GM19467 (cell line): Measurements from ENCODE around the gene SEPSECS.
"Not testable (repeated sequence)": the region's sequence is repeated elsewhere in the genome, so short reads cannot be mapped to it uniquely, and the experiment has no call there.

Experiments used
- ATAC-seq: cut with Tn5 transposase; IDR thresholded peaks from one replicate; pipeline ENCODE4 v1.9.1; 2021; ENCODE audit warnings: mild to moderate bottlenecking, moderate library complexity; ENCODE audit not compliant: unreplicated experiment

The SEPSECS gene

DNA sequence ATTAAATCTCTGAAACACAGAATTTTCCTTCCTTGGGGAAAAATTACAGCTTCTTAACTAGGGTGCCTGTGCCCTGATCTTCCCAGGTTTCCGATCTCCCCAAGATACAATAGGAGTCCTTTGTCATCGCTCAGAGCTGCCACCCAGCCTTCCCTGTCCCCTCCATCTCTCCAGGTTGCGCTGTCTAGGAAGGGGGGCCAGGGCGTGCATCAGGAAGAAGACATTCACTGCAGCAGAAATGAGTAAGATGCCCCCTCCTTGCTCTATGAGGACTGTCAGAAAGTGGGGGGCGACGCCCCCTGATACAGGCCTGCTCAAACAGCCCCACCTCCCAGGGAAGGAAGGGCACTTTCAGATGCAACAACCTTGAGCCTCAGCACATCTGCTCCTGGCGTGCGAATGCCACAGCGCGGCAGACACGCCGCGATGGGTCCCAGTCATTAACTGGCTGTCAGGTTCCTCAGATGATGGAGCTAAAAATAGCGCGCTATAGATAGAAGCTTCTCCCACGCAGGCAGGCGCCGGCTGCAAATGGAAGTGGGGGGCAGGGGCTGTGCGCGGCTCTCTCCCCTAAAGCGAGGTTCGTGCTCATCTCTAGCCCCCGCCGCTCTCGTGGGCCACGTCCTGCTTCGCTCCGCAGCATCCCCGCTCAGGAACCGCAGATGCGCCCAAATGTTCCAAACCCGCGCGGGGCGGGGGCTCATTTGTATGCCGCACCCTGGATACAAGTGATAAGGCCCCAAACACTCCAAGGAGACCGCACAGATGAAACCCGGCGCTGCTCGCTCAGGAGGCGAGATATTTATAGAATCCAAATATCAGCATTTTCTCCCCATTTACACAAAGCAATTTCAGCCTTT lies 71.9 kb downstream of the SEPSECS start:
- no peak for ATAC-seq

DNA sequence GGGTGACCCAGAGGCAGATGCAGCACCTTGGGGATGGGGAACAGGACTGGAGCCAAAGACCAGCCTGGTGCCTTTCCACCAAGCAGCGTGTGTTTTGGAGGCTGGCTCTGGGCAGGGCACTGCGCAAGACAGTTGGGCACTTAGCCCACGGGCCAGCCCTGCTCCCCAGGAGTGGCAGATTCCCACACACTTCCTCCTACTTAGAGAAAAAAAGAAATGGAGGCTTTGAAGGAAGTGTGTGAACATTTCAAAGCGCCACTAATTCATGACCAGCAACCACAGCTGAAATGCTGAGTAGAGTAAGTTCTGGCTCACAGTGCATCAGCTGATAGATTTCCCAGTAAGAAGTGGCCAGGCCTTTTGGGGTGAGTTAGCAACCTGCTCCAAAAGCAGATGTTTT lies 74.6 kb downstream of the SEPSECS start:
- no peak for ATAC-seq

DNA sequence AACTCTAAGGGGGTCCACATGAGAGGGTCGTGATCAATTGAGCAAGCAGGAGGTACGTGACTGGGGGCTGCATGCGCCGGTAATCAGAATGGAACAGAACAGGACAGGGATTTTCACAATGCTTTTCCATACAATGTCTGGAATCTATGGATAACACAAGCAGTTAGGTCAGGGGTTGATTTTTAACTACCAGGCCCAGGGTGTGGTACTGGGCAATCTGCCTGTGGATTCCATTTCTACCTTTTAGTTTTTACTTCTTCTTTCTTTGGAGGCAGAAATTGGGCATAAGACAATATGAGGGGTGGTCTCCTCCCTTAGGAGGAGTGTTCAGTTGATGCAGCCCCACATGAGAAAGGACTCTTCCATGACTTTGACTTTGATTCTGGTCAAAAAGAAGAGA lies 76.8 kb downstream of the SEPSECS start:
- ATAC-seq: not testable (repeated sequence)

DNA sequence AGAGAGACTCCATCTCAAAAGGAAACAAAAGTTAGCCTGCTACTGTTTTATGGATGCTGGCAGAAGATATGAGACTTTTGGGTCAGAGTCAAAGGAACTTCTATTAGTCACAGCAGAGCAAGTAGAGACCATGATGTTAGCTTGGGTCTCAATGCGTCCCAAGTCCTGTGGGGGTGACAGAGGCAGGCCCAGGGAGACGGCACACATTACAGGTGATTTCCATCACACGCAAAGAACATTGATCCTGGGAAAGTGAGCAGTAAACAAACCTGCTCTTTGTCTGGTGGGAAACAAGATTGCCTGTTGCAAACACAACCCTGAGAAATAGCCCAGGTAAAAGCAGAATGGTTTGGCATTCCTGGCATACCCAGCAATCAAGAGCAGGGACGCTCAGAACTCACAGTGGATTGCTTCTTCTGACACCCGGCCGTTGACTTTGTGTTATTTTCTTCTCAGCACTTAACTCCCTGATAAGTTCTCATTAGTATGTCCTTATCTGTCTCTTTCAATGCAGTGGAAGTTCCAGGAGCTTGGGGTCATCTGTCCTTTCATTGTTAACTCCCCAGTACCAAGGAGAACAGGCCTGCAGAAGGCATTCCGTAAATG lies 78.3 kb downstream of the SEPSECS start:
- no peak for ATAC-seq

DNA sequence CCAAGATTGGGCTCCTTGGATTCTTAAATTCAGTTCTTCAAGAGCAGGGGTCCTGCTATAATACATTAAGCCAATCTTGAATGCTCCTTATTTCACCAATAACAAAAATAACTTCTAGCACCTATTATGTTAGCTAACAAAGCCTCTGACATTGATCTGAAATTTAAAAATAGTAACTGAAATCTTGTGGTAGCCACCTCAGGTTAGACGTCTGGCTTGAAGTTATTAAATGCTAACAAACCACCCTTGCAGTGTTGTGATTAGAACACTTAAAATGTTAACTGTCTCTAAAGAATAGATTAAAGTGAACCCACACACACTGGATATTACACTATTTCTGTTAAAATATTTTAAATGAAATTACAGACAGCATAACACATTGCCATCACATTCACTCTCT lies 79.7 kb downstream of the SEPSECS start:
- no peak for ATAC-seq

DNA sequence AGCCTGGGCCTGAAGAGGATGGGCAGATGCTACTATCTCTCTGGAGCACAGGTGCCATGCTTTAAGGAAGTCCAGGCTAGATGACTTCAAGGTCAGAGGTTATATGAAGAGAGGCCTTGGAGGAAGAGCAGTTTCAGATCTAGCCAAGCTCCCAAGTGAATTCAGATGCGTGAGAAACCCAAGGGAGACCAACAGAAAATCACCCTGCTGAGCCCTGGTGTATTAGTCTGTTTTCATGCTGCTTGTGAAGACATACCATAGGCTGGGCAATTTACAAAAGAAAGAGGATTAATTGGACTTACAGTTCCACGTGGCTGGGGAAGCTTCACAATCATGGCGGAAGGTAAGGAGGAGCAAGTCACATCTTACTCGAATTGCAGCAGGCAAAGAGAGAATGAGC lies 81.7 kb downstream of the SEPSECS start:
- ATAC-seq: no peak

DNA sequence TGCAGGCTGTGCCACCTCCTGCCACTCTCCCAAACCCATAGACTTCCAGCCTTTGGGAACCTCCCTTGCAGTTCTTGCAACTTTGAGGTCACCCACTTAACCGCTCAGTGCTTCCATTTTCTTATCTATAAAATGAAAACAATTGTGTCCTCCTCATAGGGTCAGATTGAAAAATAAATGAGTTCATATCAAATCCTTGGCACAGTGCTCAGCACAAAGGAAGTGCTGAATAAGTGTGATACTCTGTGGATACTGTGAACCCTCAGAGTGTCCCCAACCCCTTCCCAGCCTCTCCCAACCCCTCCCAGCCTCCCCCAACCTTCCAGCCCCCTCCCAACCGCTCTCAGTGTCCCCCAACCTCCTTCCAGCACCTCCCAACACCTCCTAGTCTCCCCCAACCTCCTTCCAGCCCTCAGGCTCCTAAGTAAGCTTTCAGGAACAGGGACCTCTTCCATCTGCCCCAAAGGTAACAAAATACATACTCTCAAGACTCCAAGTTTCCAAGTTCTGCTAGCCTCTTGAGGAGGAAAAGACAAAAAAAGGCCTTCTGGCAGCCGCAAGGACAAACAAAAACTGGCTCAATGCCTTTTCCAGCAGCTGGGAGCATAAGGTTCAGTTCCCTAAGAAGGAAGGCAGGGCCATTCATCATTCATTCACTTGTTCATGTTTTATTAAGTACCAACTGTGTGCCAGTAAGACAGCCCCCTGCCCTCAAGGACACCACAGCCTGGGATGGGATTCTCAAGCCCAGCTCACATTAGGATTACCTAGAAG lies 83.4 kb downstream of the SEPSECS start:
- ATAC-seq: no peak

DNA sequence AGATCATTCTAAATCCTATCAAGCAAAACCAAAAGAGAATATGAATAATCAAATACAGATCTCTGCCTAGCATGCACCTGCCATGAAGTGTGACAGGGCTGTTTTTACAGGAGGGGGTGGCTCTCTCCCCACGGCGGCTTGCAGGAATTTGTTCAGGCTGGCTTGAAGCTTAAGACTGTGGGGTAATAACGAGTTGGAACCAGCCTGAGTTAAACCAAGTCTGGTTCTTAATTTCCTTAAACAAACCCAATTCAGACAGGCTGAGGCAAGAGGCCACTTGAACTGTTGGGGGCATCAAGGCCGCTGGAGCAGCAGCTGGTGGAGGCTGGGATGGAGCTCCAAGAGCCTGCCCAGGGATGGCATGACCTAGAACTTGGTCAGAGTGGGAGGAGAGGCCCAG lies 84.4 kb downstream of the SEPSECS start:
- ATAC-seq: no peak

DNA sequence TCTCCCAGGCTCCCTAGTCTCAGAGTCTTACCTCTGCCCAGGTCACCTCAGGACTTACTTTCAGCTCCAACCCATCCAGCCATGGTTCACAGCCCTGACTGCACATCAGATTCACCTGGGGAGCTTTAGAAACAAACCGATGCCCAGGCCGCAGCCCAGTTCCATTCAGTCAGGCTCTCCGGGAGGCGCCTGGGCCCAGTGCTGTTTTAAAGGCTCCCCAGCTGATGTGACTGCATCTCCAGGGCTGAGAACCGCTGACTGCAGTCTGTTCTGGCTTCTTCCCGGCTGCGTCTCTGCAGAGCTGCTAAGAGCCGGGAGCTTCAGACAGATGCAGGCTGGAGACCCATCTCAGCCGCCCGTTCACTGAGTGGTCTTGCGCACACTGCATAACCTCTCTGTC lies 85.1 kb downstream of the SEPSECS start:
- ATAC-seq: no peak

DNA sequence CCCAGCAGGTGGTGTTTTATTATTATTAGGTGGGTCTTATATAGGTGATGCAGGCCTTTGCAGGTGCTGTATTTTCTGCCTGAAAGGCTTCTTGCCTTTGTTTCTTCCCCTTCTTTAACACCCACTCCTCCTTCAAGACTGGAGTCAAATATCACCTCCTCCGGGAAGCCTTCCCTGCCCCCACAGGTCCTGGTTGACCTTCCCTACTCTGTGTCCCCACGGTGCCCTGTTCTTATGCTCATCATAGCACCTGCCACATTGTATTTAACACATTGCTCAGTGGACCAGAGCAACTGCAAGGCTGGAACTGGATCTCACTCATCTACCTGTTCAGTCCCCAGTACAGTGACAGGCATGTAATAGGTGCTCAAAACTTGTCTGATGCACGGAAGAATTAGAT lies 89.7 kb downstream of the SEPSECS start:
- no peak for ATAC-seq
